ENCODE results near the gene LONP2. TPM values are rescaled to one million over a fixed set of nuclear protein-coding genes. Genes with fewer than 3 reads are reported as not detected.

LONP2 gene
- total RNA-seq, 4 donors from 2014 or later: 28.2 to 88.9 (median 64.3) TPM

DNA sequence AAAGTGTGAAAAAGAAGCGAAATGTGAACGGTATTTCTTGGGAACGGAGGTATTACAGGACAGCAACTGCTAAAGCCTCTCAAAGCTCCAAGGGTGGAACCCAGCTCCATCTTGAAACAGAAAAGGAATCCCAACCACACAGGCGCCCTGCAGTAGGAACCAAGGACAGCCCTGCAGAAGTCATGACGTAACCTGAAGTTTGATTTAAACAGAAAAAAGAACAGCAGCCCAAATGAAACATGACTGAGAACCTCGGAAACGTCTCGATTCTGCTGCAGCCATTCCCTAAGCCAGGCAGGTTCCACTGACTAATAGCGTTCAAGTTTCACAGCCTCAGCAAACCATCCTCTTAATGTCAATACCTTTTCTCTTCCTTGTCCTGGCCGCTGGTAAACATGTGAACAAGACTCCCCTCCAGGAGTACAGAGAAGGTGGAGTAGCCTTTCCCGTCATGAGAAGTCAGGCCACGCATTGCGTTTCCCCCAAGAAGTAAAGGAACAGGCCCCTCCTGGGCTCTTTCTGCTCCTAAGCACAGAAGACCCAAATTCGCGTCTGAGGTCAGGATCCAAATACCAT, 121.0 kb downstream of the LONP2 start:
- no peak for DNase-seq
- no peaks in the 10 kb centered on the region for H3K36me3 ChIP-seq
- peak overlapping the region; percentile 88 to 91 for H3K27ac ChIP-seq
- no peaks in the 10 kb centered on the region for H3K9me3 ChIP-seq
- TF ChIP-seq, protein P1, sequence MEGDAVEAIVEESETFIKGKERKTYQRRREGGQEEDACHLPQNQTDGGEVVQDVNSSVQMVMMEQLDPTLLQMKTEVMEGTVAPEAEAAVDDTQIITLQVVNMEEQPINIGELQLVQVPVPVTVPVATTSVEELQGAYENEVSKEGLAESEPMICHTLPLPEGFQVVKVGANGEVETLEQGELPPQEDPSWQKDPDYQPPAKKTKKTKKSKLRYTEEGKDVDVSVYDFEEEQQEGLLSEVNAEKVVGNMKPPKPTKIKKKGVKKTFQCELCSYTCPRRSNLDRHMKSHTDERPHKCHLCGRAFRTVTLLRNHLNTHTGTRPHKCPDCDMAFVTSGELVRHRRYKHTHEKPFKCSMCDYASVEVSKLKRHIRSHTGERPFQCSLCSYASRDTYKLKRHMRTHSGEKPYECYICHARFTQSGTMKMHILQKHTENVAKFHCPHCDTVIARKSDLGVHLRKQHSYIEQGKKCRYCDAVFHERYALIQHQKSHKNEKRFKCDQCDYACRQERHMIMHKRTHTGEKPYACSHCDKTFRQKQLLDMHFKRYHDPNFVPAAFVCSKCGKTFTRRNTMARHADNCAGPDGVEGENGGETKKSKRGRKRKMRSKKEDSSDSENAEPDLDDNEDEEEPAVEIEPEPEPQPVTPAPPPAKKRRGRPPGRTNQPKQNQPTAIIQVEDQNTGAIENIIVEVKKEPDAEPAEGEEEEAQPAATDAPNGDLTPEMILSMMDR (IDR thresholded peaks at IDR 0.05): no peak
- TF ChIP-seq POLR2A (IDR thresholded peaks at IDR 0.05): no peak
- intact Hi-C loops (cut with DNase I; ENCODE audit: low total_unique reads): no loop called here
- H3K27me3 ChIP-seq: no peaks in the 10 kb centered on the region
- peaks cover 0 to 12% of the 10 kb centered on the region in 2 donors for H3K4me1 ChIP-seq
- peak overlapping the region; percentile 42 to 67 for H3K4me3 ChIP-seq

GRCh38 chr16:48365601-48366164, 121.6 kb downstream of the LONP2 start:
- no peaks in the 10 kb centered on the region for H3K27me3 ChIP-seq
- no peaks in the 10 kb centered on the region for H3K9me3 ChIP-seq
- peak; percentile 81 to 84 for DNase-seq
- TF ChIP-seq POLR2A (IDR thresholded peaks at IDR 0.05): peak; percentile 80 to 91
- TF ChIP-seq, protein P1 (IDR thresholded peaks at IDR 0.05): no peak
- peak overlapping the region; percentile 88 to 91 for H3K27ac ChIP-seq
- peaks cover 0 to 12% of the 10 kb centered on the region in 2 donors for H3K4me1 ChIP-seq
- intact Hi-C loops (cut with DNase I; ENCODE audit: low total_unique reads): no loop called here
- H3K36me3 ChIP-seq: no peaks in the 10 kb centered on the region
- H3K4me3 ChIP-seq: peak overlapping the region; percentile 42 to 67

DNA sequence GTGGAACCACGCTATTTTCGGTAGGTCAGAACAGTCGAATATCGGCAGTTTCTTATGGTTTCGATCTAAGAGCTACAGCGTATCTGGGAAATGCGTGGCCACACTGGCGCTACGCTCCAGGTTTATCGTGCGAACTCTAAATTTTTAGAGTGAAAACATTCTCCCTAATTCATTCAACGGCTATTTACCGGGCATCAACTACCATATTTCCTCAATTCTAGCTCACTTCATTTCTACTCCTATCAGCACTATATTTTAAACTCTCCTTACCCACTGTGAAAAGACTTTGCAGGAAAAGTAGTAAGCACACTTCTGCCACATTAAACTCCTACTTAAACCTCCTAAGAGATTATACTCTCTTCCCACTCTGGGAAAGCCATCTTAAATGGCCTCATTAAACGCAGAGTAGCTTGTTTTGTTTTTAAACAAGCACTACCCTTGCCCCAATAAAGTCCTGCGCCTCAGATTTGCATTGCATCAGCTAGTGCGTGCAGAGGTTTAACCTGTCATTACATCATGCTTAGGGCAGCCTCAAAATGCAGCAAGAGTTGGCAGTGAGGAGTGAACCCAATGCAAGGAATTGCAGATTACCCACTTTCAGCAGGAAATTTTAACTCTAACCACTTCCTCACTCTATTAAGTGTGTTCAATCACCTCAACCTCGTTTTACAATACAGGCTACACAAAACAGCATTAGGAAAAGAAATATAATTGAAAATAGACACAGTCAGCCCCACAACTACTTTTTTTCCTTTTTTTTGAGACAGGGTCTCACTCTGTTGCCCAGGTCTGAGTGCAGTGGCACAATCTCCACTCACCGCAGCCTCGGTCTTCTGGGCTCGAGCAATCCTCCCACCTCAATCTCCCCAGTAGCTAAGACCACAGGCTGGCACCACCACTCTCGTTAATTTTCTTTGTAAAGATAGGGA, 122.3 kb downstream of the LONP2 start:
- Histone ChIP-seq H3K27ac (peak overlapping the region; percentile 88 to 91), H3K4me1 (peaks cover 0 to 12% of the 10 kb centered on the region in 2 donors), H3K4me3 (peak overlapping the region; percentile 42 to 67), H3K9me3 (no peaks in the 10 kb centered on the region), H3K36me3 (no peaks in the 10 kb centered on the region), H3K27me3 (no peaks in the 10 kb centered on the region)
- intact Hi-C loops (cut with DNase I; ENCODE audit: low total_unique reads): no loop called here
- TF ChIP-seq, protein P1 (IDR thresholded peaks at IDR 0.05): no peak
- TF ChIP-seq POLR2A (IDR thresholded peaks at IDR 0.05): no peak
- peak; percentile 29 to 60 for DNase-seq

GRCh38 chr16:48367441-48368049, 123.4 kb downstream of the LONP2 start:
- peaks cover 0 to 22% of the 10 kb centered on the region in 2 donors for H3K4me1 ChIP-seq
- intact Hi-C loops (cut with DNase I; ENCODE audit: low total_unique reads): no loop called here

More at GRCh38 chr16:48367441-48368049, 123.4 kb downstream of the LONP2 start:
- Histone ChIP-seq H3K27me3 (no peaks in the 10 kb centered on the region), H3K4me3 (no peak overlapping the region), H3K9me3 (no peaks in the 10 kb centered on the region), H3K36me3 (no peaks in the 10 kb centered on the region), H3K27ac (peak overlapping the region in 1 of 2 donors; percentile 91)
- DNase-seq: no peak
- no peak for TF ChIP-seq POLR2A (IDR thresholded peaks at IDR 0.05)
- TF ChIP-seq, protein P1 (IDR thresholded peaks at IDR 0.05): no peak
